HEK293 (cell line): ENCODE results near the gene COL9A3.

Experiments used
- ELK4 ChIP-seq: IDR thresholded peaks from 2 replicates; pipeline ENCODE4 v1.6.1; 2011; ENCODE audit warnings: mild to moderate bottlenecking, low read depth, low read length, borderline replicate concordance
- KLF17 ChIP-seq: fragments of 450-650 bp; formaldehyde crosslinking; IDR thresholded peaks from 2 replicates; pipeline ENCODE4 v1.5.1; 2016; ENCODE audit warnings: missing biosample characterization, missing genetic modification characterization
- MZF1 ChIP-seq: fragments of 450-650 bp; formaldehyde crosslinking; IDR thresholded peaks from 2 replicates; pipeline ENCODE4 v1.5.1; 2017; ENCODE audit warnings: missing biosample characterization, missing genetic modification characterization, borderline replicate concordance
- SP3 ChIP-seq: fragments of 450-650 bp; formaldehyde crosslinking; IDR thresholded peaks from 2 replicates; pipeline ENCODE4 v1.5.1; 2016; ENCODE audit warnings: missing biosample characterization, missing genetic modification characterization
- TCF7L2 ChIP-seq: IDR thresholded peaks from 2 replicates; pipeline ENCODE4 v1.6.1; 2011; ENCODE audit warnings: low read depth, mild to moderate bottlenecking, inconsistent platforms, low read length, moderate library complexity, borderline replicate concordance
- YY2 ChIP-seq: fragments of 450-650 bp; formaldehyde crosslinking; IDR thresholded peaks from 2 replicates; pipeline ENCODE4 v1.5.1; 2016; ENCODE audit warnings: missing biosample characterization, missing genetic modification characterization
- ZBTB17 ChIP-seq: fragments of 450-650 bp; formaldehyde crosslinking; IDR thresholded peaks from 2 replicates; pipeline ENCODE4 v1.5.1; 2016; ENCODE audit warnings: missing biosample characterization, missing genetic modification characterization
- ZBTB44 ChIP-seq: fragments of 450-650 bp; IDR thresholded peaks from 2 replicates; pipeline ENCODE4 v1.5.1; 2018; ENCODE audit warnings: missing biosample characterization, mild to moderate bottlenecking, missing genetic modification characterization
- ZBTB6 ChIP-seq: fragments of 450-650 bp; formaldehyde crosslinking; IDR thresholded peaks from 2 replicates; pipeline ENCODE4 v1.5.1; 2017; ENCODE audit warnings: missing biosample characterization, missing genetic modification characterization
- ZBTB7A ChIP-seq: fragments of 450-650 bp; formaldehyde crosslinking; IDR thresholded peaks from 2 replicates; pipeline ENCODE4 v1.5.1; 2016; ENCODE audit warnings: low read depth, missing biosample characterization, missing genetic modification characterization
- ZEB2 ChIP-seq: fragments of 450-650 bp; formaldehyde crosslinking; IDR thresholded peaks from 2 replicates; pipeline ENCODE4 v1.5.1; 2016; ENCODE audit warnings: missing biosample characterization, missing genetic modification characterization
- ZNF184 ChIP-seq: fragments of 450-650 bp; IDR thresholded peaks from 2 replicates; pipeline ENCODE4 v1.5.1; 2018; ENCODE audit warnings: missing biosample characterization, mild to moderate bottlenecking, missing genetic modification characterization
- ZNF23 ChIP-seq: fragments of 450-650 bp; formaldehyde crosslinking; IDR thresholded peaks from 2 replicates; pipeline ENCODE4 v1.5.1; 2016; ENCODE audit warnings: missing biosample characterization, missing genetic modification characterization, borderline replicate concordance
- ZNF26 ChIP-seq: fragments of 450-650 bp; formaldehyde crosslinking; IDR thresholded peaks from 2 replicates; pipeline ENCODE4 v1.5.1; 2016; ENCODE audit warnings: missing biosample characterization, missing genetic modification characterization
- ZNF354C ChIP-seq: fragments of 450-650 bp; formaldehyde crosslinking; IDR thresholded peaks from 2 replicates; pipeline ENCODE4 v1.5.1; 2016; ENCODE audit warnings: missing biosample characterization, missing genetic modification characterization, low read depth, borderline replicate concordance
- ZNF391 ChIP-seq: fragments of 450-650 bp; formaldehyde crosslinking; IDR thresholded peaks from 2 replicates; pipeline ENCODE4 v1.5.1; 2016; ENCODE audit warnings: low read depth, missing biosample characterization, missing genetic modification characterization, borderline replicate concordance
- ZNF404 ChIP-seq: fragments of 450-650 bp; formaldehyde crosslinking; IDR thresholded peaks from 2 replicates; pipeline ENCODE4 v1.5.1; 2017; ENCODE audit warnings: missing biosample characterization, missing genetic modification characterization
- ZNF530 ChIP-seq: fragments of 450-650 bp; formaldehyde crosslinking; IDR thresholded peaks from 2 replicates; pipeline ENCODE4 v1.5.1; 2016; ENCODE audit warnings: low read depth, missing biosample characterization, missing genetic modification characterization
- ZNF623 ChIP-seq: fragments of 450-650 bp; formaldehyde crosslinking; IDR thresholded peaks from 2 replicates; pipeline ENCODE4 v1.5.1; 2016; ENCODE audit warnings: missing biosample characterization, missing genetic modification characterization
- ZNF626 ChIP-seq: fragments of 450-650 bp; sonication (Bioruptor Pico); formaldehyde crosslinking; IDR thresholded peaks from 2 replicates; pipeline ENCODE4 v1.5.1; 2018; ENCODE audit warnings: missing biosample characterization, missing genetic modification characterization, inconsistent platforms
- ZNF629 ChIP-seq: fragments of 450-650 bp; formaldehyde crosslinking; IDR thresholded peaks from 2 replicates; pipeline ENCODE4 v1.5.1; 2017; ENCODE audit warnings: missing biosample characterization, missing genetic modification characterization
- ZNF639 ChIP-seq: fragments of 450-650 bp; formaldehyde crosslinking; IDR thresholded peaks from 2 replicates; pipeline ENCODE4 v1.5.1; 2016; ENCODE audit warnings: missing biosample characterization, missing genetic modification characterization
- ZNF76 ChIP-seq: fragments of 450-650 bp; formaldehyde crosslinking; IDR thresholded peaks from 2 replicates; pipeline ENCODE4; 2016; ENCODE audit warnings: low read depth, missing biosample characterization, missing genetic modification characterization, borderline replicate concordance
- ZNF776 ChIP-seq: fragments of 450-650 bp; formaldehyde crosslinking; IDR thresholded peaks from 2 replicates; pipeline ENCODE4 v1.5.0; 2017; ENCODE audit warnings: missing biosample characterization, missing genetic modification characterization, borderline replicate concordance
- ZSCAN5A ChIP-seq: fragments of 450-650 bp; formaldehyde crosslinking; IDR thresholded peaks from 2 replicates; pipeline ENCODE4 v1.5.1; 2016; ENCODE audit warnings: missing biosample characterization, missing genetic modification characterization

Gene COL9A3

GRCh38 chr20:62822788-62823651 is 6.2 kb downstream of the COL9A3 start (continued):
- peak; percentile 39; the same call in 1 of the 2 replicates for TF ChIP-seq ZBTB44 (tag by site-specific recombination)
- TF ChIP-seq ZBTB17 (tag by site-specific recombination): peak; percentile 94
- no peak for TF ChIP-seq YY2 (tag by site-specific recombination)
- no peak for TF ChIP-seq ZNF623
- TF ChIP-seq ZNF530: no peak
- peak; percentile 88 for TF ChIP-seq ZNF629 (tag by site-specific recombination)
- no peak for TF ChIP-seq ZNF626
- peak; percentile 94 for TF ChIP-seq KLF17 (tag by site-specific recombination)
- TF ChIP-seq MZF1: no peak
- TF ChIP-seq ZNF354C (tag by site-specific recombination): no peak
- TF ChIP-seq ZNF776 (tag by site-specific recombination): no peak
- TF ChIP-seq ZSCAN5A (tag by site-specific recombination): no peak
- TF ChIP-seq SP3 (tag by site-specific recombination): peak; percentile 58
- TF ChIP-seq ZNF76 (tag by site-specific recombination): peak; percentile 64; the same call in 1 of the 2 replicates
- TF ChIP-seq ZNF23 (tag by site-specific recombination): no peak
- TF ChIP-seq ZNF184: no peak
- peak; percentile 83; the same call in 1 of the 2 replicates for TF ChIP-seq ZBTB7A (tag by site-specific recombination)
- no peak for TF ChIP-seq ELK4
- no peak for TF ChIP-seq ZNF404 (tag by site-specific recombination)
- TF ChIP-seq ZEB2 (tag by site-specific recombination): peak; percentile 75; the same call in 1 of the 2 replicates
- TF ChIP-seq ZNF26 (tag by site-specific recombination): no peak
- 0 out of 2 replicates have a peak, but pooled peaks have one; percentile 48 for TF ChIP-seq ZNF639 (tag by site-specific recombination)
- peak; percentile 69; the same call in 1 of the 2 replicates for TF ChIP-seq ZNF391 (tag by site-specific recombination)
- peak; percentile 59 for TF ChIP-seq ZBTB6 (tag by site-specific recombination)
- TF ChIP-seq TCF7L2: no peak
